Measurements from ENCODE around the gene STX4.

STX4 gene

DNA sequence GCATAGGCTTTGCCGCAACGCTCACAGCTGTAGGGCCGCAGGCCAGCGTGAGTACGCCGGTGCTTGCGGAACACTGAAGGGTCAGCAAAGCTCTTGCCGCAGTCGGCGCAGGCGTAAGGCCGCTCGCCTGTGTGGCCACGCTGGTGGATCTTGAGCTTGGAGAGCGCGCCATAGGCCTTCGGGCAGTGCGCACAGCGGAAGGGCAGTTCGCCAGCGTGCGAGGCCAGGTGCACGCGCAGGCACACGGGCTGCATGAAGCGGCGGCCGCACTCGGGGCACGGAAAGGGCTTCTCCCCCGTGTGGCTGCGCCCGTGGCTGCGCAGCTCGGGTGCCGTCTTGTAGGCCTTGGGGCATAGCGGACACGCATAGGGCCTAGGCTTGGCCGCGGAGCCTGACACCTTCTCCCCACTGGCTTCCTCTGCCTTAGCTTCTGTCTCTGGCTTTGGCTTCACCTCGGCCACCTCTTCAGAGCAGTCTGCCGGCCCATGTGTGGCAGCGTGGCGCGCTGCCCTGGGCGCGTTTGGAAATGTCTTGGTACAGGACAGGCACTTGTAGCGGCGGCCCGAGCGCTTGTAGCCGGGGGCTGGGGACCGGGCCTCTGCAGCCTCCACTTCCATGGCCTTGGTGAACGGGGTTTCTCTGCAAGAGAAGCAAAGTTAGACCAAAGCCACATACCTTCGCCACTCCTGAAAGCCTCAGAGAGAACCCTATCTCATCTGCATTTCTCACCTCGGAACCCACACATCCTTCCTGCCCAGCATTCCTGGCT lies 30.7 kb downstream of the STX4 start:
- DNase-seq: no peak

DNA sequence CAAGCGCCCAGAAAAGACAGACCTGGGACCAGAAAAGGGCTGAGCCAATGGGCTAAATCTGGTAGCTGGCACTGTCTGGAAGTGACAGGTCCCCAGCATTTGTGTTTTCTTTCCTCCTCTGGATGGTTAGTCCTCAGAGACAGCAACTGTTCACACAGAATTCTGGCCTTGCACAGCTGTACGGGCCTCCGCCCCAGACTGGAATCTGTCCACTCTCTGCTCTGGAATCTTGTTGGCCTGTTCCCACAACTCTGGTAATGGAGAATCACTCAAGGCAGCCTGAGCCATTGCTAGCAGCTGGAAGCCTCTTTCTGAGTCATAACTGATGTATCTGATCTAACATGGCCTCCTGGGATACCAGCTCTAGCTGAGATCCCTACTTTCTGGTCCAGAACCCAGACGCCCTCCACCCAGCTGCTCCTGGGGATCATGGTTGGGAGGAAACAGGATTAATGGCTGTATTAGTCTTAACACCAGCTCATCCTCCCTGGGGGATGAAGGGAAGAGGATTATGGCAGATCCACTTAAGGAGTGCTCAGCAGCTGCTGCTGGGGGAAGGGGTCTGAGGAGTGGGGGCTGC lies 31.6 kb downstream of the STX4 start:
- no peak for DNase-seq

DNA sequence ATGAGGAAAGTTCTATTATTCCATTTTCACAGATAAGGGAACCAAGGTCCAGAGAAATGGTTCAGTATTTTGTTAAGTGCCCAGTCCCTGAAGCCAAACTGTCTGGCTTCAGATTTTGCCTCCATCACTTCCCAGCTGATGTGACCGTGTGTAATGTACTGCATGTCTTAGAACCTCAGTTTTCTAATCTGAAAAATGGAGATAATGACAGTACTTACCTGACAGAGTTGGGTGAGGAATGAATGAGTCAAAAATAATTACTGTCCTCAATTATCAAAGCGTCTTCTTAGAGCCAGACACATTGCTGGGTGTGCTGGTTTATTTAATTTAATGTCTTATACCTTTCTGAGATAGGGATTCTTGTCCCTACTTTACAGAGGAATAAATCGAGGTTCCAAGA lies 34.0 kb downstream of the STX4 start:
- no peak for DNase-seq

DNA sequence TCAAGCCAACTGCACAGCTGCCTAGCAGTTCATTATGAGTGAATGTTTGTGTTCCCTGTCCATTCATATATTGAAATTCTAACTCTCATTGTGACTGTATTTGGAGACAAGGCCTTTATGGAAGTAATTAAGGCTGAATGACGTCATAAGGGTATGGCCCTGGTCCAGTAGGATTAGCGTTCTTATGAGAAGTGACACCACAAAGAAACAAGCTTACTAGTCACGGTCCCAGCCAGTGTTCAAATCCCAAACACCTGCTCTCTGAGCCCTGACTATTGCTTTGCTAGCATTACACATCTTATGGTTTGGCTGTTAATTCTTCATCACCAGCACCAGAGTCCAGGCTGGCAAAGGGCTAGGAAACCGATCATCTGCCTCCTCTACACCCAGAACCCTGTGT lies 38.5 kb downstream of the STX4 start:
- DNase-seq: no peak

DNA sequence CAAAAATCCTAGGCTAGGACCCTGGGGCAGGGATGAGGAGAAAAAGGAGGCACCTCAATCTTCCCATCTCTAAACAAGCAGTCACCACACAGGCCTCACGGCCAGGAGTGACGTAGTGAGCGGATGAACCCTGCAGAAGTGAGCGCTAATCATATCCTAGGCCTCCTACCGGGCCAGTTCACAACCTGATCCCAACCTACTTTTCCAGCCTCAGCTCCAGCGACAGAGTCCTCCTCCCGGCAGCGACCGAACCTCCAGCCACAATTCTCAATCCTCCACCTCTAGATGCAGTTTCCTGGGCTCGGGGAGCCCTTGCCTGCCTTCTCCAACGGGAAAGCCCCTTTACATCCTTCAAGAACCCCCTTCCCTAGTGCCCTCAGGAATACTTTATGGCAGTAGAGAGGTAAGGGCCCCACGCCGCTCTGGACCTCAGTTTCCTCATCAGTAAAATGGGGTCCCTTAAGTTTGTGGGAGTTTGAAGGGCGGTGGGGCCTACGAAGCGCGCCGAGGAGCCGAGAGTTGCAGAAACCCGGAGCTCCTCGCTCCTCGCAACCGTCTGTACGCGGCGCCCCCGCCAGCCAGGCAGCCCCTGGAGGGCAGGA lies 39.3 kb downstream of the STX4 start:
- peak in 11 of 56 donors; percentile 8 to 45 (median 21) for DNase-seq

DNA sequence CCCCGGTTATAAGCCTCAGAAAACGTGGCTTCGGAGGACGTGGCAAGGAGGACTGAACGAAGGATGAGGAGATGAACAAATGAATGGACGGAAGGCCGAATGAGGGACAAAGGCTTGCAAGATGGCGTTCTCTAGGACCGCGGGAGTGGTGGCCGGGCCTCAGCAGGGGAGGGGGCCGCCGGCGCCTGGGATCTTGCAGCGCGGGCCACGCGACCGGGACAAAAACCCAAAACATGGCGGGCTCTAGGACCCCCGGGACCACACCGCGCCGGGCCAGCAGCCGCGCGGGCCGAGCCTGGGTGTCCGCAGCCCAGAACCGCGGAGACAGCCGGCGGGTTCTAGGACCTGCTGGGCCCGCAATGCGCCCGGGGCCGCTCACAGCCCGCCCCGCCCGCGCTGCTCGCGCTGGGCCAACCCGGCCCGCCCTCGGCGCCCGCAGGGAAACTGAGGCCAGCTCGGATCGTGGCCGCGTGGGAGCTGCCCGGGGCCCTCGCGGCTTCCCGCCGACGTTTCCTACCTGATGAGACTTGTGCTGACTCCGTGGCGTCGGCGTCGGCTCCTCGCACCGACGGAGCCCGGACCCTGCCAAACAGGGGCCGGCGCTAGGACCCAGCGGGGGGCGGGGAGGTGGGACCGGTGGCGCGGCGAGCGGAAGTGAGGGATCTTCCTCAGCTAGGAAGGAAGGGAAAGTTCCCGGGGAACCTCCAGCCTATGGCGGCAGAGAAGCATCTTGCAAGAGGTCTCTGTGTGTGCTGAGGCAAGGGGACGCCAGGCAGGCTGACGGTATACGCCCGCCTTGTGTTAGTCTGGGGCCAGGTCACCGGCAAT lies 40.0 kb downstream of the STX4 start:
- DNase-seq: peak; percentile 51 to 95 (median 88)

DNA sequence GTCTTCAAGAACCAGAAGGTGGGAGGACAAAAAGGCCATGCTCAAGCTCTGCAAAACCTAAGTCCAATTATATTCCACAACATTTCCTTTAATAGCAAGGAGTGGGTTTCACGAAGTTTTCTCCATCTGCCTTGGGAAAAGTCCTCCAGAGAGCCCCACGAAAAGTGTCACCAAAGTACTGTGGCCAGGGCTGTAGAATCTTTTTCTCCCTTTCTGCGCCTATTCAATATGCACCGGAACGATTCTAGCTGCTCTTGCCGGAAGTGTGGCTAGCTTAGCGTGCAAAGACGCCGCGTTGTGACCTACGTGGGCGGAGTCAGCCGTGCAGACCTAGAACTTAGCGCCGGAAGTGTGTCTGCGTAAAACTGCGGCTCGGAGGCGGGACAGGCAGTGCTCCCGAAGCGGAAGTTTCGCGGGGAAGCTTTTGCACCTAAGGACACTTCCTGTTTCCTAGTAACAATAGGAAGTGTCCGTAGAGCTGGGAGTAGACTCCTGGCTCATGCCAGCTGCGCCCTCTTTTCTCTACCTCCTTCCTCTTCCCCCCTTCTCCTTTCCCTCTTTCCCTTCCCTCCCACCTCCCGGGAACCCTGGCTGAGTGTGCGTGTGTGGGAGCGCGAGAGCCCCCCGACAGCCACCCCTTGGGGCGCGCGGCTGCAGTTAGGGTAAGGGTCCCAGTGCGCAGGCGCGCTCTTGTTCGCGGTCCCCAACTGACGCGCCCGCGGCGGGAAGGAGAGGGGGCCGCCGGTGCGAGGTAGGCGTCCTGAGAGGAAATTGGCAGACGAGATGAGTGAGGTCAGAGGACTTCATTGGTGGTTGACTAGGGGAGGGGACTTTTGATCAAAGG lies 40.8 kb downstream of the STX4 start, which contains the start of the genes ZNF646 and ZNF668:
ZNF646 (plus strand) TSS at position 453 of the 844 bp plus-strand sequence. CDS start 1,903 bp downstream, outside the sequence.
ZNF668 (minus strand) TSS at position 271 of the 844 bp plus-strand sequence. CDS start 9,781 bp downstream, outside the sequence.
- peak; percentile 78 to 99 (median 98) for DNase-seq

DNA sequence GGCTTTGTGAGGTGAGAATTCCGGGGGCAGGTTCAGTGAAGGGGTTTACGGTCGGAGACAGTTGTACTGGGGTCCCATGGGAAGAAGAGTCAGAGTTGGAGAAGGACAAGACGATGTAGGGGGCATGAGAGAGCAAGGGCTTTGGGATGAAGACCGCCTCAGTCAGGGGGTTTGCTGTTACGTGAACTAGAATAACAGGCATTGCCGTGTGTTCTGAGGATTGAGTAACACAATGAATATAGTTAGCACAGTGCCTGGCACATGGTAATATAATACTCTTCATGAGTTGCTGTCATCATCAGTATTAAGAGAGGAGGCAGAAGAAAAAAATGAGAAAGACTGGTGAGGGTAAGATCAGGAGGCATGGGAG lies 41.4 kb downstream of the STX4 start:
- no peak for DNase-seq

DNA sequence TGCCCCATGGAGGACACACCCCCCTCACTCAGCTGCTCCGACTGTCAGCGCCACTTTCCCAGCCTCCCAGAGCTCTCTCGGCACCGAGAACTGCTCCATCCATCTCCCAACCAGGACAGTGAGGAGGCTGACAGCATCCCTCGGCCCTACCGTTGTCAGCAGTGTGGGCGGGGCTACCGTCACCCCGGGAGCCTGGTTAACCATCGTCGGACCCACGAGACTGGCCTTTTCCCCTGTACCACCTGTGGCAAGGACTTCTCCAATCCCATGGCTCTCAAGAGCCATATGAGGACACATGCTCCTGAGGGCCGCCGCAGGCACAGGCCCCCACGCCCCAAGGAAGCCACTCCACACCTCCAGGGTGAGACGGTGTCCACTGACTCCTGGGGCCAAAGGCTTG lies 43.0 kb downstream of the STX4 start:
- no peak for DNase-seq

DNA sequence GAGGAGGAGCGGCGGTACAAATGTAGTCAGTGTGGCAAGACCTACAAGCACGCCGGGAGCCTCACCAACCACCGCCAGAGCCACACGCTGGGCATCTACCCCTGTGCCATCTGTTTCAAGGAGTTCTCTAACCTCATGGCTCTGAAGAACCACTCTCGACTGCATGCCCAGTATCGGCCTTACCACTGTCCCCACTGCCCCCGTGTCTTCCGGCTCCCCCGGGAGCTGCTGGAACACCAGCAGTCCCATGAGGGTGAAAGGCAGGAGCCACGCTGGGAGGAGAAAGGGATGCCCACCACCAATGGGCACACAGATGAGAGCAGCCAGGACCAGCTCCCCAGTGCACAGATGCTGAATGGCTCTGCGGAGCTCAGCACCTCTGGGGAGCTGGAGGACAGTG lies 43.7 kb downstream of the STX4 start:
- DNase-seq: no peak

DNA sequence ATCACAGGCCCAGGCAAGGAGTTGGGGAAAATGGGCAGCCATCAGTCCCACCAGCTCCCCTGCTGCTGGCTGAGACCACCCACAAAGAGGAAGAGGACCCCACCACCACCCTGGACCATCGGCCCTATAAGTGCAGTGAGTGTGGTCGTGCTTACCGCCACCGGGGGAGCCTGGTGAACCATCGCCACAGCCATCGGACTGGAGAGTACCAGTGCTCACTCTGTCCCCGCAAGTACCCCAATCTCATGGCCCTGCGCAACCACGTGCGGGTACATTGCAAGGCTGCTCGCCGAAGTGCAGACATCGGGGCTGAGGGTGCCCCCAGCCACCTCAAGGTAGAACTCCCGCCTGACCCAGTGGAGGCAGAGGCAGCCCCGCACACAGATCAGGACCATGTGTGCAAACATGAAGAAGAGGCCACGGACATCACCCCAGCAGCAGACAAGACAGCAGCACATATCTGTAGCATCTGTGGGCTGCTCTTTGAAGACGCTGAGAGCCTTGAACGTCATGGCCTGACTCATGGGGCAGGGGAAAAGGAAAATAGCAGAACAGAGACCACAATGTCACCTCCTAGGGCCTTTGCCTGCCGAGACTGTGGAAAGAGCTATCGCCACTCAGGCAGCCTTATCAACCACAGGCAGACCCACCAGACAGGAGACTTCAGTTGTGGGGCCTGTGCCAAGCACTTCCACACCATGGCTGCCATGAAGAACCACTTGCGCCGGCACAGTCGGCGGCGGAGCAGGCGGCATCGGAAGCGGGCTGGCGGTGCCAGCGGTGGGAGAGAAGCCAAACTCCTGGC lies 44.4 kb downstream of the STX4 start:
- no peak for DNase-seq

DNA sequence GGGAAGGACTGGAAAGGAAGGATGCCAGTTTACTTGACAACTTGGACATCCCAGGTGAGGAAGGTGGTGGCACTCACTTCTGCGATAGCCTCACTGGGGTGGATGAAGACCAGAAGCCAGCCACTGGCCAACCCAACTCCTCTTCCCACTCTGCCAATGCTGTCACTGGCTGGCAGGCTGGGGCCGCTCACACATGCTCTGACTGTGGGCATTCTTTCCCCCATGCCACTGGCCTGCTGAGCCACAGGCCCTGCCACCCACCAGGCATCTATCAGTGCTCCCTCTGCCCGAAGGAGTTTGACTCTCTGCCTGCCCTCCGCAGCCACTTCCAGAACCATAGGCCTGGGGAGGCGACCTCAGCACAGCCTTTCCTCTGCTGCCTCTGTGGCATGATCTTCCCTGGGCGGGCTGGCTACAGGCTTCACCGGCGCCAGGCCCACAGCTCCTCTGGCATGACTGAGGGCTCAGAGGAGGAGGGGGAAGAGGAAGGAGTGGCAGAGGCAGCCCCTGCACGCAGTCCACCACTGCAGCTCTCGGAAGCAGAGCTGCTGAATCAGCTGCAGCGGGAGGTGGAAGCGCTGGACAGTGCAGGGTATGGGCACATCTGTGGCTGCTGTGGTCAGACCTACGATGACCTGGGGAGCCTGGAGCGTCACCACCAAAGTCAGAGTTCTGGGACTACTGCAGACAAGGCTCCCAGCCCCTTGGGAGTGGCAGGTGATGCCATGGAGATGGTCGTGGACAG lies 45.4 kb downstream of the STX4 start:
- DNase-seq: no peak

DNA sequence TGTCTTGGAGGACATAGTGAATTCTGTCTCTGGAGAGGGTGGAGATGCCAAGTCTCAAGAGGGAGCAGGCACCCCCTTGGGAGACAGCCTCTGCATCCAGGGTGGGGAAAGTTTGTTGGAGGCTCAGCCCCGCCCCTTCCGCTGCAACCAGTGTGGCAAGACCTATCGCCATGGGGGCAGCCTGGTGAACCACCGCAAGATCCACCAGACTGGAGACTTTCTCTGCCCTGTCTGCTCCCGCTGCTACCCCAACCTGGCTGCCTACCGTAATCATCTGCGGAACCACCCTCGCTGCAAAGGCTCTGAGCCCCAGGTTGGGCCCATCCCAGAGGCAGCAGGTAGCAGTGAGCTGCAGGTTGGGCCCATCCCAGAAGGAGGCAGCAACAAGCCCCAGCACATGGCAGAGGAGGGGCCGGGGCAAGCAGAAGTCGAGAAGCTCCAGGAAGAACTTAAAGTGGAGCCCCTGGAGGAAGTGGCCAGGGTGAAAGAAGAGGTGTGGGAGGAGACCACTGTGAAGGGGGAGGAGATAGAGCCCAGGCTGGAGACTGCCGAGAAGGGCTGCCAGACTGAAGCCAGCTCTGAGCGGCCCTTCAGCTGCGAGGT lies 46.1 kb downstream of the STX4 start:
- DNase-seq: no peak

DNA sequence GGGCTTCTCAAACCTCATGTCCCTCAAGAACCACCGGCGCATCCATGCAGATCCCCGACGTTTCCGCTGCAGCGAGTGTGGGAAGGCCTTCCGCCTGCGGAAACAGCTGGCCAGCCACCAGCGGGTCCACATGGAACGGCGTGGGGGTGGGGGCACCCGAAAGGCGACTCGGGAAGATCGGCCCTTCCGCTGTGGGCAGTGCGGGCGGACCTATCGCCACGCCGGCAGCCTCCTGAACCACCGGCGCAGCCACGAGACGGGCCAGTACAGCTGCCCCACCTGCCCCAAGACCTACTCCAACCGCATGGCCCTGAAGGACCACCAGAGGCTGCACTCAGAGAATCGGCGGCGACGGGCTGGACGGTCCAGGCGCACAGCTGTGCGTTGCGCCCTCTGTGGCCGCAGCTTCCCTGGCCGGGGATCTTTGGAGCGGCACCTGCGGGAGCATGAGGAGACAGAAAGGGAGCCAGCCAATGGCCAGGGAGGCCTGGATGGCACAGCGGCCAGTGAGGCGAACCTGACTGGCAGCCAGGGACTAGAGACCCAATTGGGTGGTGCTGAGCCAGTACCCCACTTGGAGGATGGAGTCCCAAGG lies 46.8 kb downstream of the STX4 start:
- no peak for DNase-seq

DNA sequence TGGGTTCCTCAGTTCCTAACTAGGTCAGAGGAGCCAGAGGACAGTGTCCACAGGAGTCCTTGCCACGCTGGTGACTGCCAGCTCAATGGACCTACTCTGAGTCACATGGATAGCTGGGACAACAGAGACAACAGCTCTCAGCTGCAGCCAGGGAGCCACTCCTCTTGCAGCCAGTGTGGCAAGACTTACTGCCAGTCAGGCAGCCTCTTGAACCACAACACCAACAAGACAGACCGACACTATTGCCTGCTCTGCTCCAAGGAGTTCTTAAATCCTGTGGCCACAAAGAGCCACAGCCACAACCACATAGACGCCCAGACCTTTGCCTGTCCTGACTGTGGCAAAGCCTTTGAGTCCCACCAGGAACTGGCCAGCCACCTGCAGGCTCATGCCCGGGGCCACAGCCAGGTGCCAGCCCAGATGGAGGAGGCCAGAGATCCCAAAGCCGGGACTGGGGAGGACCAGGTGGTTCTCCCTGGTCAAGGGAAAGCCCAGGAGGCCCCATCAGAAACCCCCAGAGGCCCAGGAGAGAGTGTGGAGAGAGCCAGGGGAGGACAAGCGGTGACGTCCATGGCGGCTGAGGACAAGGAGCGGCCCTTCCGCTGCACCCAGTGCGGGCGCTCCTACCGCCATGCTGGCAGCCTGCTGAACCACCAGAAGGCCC lies 47.5 kb downstream of the STX4 start:
- DNase-seq: no peak

DNA sequence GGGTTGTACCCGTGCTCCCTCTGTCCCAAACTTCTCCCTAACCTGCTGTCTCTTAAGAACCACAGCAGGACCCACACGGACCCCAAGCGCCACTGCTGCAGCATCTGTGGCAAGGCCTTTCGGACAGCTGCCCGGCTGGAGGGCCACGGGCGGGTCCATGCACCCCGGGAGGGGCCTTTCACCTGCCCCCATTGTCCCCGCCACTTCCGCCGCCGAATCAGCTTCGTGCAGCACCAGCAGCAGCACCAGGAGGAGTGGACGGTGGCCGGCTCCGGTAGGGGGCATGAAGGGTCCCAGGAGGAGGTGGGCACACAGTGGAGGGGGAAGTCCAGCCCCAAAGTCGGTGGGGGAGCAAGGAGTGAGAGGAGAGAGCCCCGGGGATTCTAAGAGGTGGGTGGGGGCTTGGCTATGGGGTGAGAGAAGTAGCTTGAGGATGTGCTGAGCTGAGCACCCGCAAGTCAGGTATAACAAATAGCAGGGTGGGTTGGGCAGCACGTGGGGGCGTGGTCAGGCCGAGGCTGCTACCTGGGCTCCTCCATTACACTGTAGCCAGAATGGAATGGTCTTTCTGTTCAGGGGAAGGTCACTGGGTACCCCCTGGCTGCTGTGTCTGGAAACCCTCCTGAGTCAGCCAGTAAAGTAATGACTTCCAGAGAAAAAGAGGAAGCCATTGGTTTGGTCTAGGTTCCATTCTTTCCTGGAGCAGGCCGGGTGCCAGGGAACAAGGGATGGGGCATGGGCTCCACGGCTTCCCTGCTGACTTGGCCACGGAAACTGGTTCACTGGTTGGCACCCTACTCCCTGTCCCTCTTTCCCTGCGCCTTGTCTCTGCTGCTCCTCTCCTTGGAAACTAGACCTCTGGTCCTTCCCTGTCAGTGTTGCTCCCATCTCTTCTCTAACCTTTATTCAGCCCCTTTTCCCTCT lies 48.3 kb downstream of the STX4 start:
- peak in 18 of 56 donors; percentile 0 to 61 (median 23) for DNase-seq

All from nucleus accumbens (tissue), 56 donors.